HG03457 (cell line): Measurements from ENCODE around the gene NAA80.

Experiments
- ATAC-seq: cut with Tn5 transposase; IDR thresholded peaks from one replicate; pipeline ENCODE4 v1.9.1; 2021; ENCODE audit warnings: moderate number of reproducible peaks; ENCODE audit not compliant: unreplicated experiment

Gene NAA80

GRCh38 chr3:50260027-50260941, 38.9 kb downstream of the NAA80 start:
- no peak for ATAC-seq

- no peak for ATAC-seq
Observed at GRCh38 chr3:50259432-50260026, 39.7 kb downstream of the NAA80 start.

GRCh38 chr3:50258979-50259378, 40.2 kb downstream of the NAA80 start:
- ATAC-seq: no peak

GRCh38 chr3:50258029-50258680, 41.0 kb downstream of the NAA80 start:
- no peak for ATAC-seq

GRCh38 chr3:50256978-50257890, 42.0 kb downstream of the NAA80 start:
- no peak for ATAC-seq

- no peak for ATAC-seq
Observed at GRCh38 chr3:50255251-50255615, 44.0 kb downstream of the NAA80 start.

- no peak for ATAC-seq
Observed at GRCh38 chr3:50254577-50255250, 44.5 kb downstream of the NAA80 start.

GRCh38 chr3:50251220-50251619, 48.0 kb downstream of the NAA80 start:
- ATAC-seq: no peak

GRCh38 chr3:50250514-50250913, 48.7 kb downstream of the NAA80 start:
- ATAC-seq: no peak

GRCh38 chr3:50249457-50249856, 49.7 kb downstream of the NAA80 start:
- ATAC-seq: no peak

- ATAC-seq: no peak
Observed at GRCh38 chr3:50248387-50248786, 50.8 kb downstream of the NAA80 start.

GRCh38 chr3:50246517-50246954, 52.7 kb downstream of the NAA80 start:
- no peak for ATAC-seq
